Endodermal cell (in vitro differentiated cells): ENCODE measurements around the gene HESX1. TPM values are rescaled to one million over a fixed set of nuclear protein-coding genes. Genes with fewer than 3 reads are reported as not detected.

ENCODE experiments used
- DNase-seq: peaks from one replicate; pipeline ENCODE4 v3.0.0-alpha.2; 2017
- H3K27ac ChIP-seq: 2 replicates; pipeline ENCODE4 v1.5.1; 2013; ENCODE audit warnings: mild to moderate bottlenecking, low read depth, low read length, moderate library complexity
- H3K27me3 ChIP-seq: 2 replicates; pipeline ENCODE4 v1.6.1; 2013; ENCODE audit warnings: mild to moderate bottlenecking, low read length, moderate library complexity; ENCODE audit not compliant: insufficient read depth, control insufficient read depth, poor library complexity, severe bottlenecking
- H3K36me3 ChIP-seq: 2 replicates; pipeline ENCODE4 v1.7.0; 2013; ENCODE audit warnings: mild to moderate bottlenecking, low read length, moderate library complexity; ENCODE audit not compliant: control insufficient read depth, insufficient read depth
- H3K4me1 ChIP-seq: one replicate; pipeline ENCODE4 v1.7.0; 2013; ENCODE audit warnings: low read length; ENCODE audit not compliant: control insufficient read depth, insufficient read depth
- H3K4me3 ChIP-seq: 2 replicates; pipeline ENCODE4 v1.5.1; 2013; ENCODE audit warnings: mild to moderate bottlenecking, low read length, moderate library complexity
- H3K9ac ChIP-seq: 2 replicates; pipeline ENCODE4 v1.6.1; 2013; ENCODE audit warnings: mild to moderate bottlenecking, low read length, moderate library complexity; ENCODE audit not compliant: poor library complexity, severe bottlenecking; ENCODE audit errors: extremely low read depth
- H3K9me3 ChIP-seq: 2 replicates; pipeline ENCODE4 v1.6.1; 2013; ENCODE audit warnings: mild to moderate bottlenecking, low read length, moderate library complexity; ENCODE audit not compliant: control insufficient read depth
- H3K27ac Mint-ChIP-seq: 2 replicates; pipeline ENCODE4 v1.8.0; 2020; ENCODE audit warnings: mixed read lengths
- H3K27me3 Mint-ChIP-seq: 2 replicates; pipeline ENCODE4 v1.8.0; 2021; ENCODE audit warnings: mild to moderate bottlenecking, mixed read lengths; ENCODE audit not compliant: insufficient read depth
- H3K36me3 Mint-ChIP-seq: 2 replicates; pipeline ENCODE4 v1.8.0; 2020; ENCODE audit warnings: low read depth, mixed read lengths
- H3K4me1 Mint-ChIP-seq: 2 replicates; pipeline ENCODE4 v1.8.0; 2020; ENCODE audit warnings: mixed read lengths
- H3K4me3 Mint-ChIP-seq: 2 replicates; pipeline ENCODE4 v1.8.0; 2020; ENCODE audit warnings: mild to moderate bottlenecking, moderate library complexity, mixed read lengths
- H3K9me3 Mint-ChIP-seq: 2 replicates; pipeline ENCODE4 v1.8.0; 2020; ENCODE audit warnings: mild to moderate bottlenecking, mixed read lengths
- WGBS, 2 experiments: methylation state at CpG; one replicate each; pipeline versions ENCODE4 v1.1.5 to v1.1.7; 2013; ENCODE audit warnings: missing lambda C conversion rate in 2 of 2, mixed read lengths in 1 of 2; ENCODE audit not compliant: insufficient coverage in 1 of 2, insufficient read length in 1 of 2; 5-methylcytosine and 5-hydroxymethylcytosine counted together
- total RNA-seq, 2 donors: library from RNA; stranded (reverse); fragmentation: NEBNext Ultra II Directional in 1 of 2; extraction: Animal tissue kit (Norgen Biotek cat#: 25700) in 1 of 2; gene quantifications; 2 replicates in 1 of 2; 3 replicates in 1 of 2; pipeline ENCODE4 v1.2.1, GENCODE V29; 2021
- TF ChIP-seq, protein P1 (sequence below): fragments of 200-600 bp; sonication (generic); conservative IDR thresholded peaks from 2 replicates; pipeline ENCODE4 v1.5.0; 2021; ENCODE audit warnings: antibody characterized with exemption, mild to moderate bottlenecking

HESX1 gene
- total RNA-seq, 2 donors from 2014 or later, result 3.8 to 8.0 TPM

DNA sequence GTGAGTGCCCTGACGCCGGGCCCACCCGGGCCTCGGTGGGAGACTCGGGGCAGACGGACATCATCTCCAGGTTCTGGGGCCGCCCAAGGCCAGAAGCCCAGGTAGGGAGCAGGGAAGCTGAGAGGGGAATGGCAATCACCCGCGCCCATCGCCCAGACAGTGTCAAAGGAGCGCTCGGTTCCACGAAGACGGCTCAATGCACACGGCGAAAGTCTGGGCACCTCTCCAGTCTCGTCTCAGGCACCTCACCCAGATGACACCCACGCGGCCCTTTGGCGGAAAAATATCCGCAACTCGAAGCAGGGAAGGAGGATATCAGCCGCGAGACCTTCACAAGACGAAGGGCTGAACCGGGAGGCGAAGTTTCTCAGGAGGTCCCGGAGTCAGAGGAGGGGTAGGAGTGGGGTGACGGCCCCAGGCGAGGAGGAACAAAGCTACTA, 35.5 kb downstream of the HESX1 start:
- TF ChIP-seq, protein P1, sequence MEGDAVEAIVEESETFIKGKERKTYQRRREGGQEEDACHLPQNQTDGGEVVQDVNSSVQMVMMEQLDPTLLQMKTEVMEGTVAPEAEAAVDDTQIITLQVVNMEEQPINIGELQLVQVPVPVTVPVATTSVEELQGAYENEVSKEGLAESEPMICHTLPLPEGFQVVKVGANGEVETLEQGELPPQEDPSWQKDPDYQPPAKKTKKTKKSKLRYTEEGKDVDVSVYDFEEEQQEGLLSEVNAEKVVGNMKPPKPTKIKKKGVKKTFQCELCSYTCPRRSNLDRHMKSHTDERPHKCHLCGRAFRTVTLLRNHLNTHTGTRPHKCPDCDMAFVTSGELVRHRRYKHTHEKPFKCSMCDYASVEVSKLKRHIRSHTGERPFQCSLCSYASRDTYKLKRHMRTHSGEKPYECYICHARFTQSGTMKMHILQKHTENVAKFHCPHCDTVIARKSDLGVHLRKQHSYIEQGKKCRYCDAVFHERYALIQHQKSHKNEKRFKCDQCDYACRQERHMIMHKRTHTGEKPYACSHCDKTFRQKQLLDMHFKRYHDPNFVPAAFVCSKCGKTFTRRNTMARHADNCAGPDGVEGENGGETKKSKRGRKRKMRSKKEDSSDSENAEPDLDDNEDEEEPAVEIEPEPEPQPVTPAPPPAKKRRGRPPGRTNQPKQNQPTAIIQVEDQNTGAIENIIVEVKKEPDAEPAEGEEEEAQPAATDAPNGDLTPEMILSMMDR, result no peak
- Mint-ChIP-seq H3K36me3 (no peaks in the 10 kb centered on the region), H3K4me1 (peaks cover 71% of the 10 kb centered on the region), H3K4me3 (peak overlapping the region; percentile 96), H3K27ac (peak overlapping the region; percentile 95), H3K9me3 (no peaks in the 10 kb centered on the region), H3K27me3 (no peaks in the 10 kb centered on the region)
- peak overlapping the region; percentile 91 for H3K27ac ChIP-seq
- H3K36me3 ChIP-seq, result no peaks in the 10 kb centered on the region
- peak overlapping the region; percentile 62 for H3K9ac ChIP-seq
- H3K27me3 ChIP-seq, result no peaks in the 10 kb centered on the region
- H3K4me3 ChIP-seq, result peak overlapping the region; percentile 91
- H3K9me3 ChIP-seq, result no peaks in the 10 kb centered on the region
- WGBS, 2 experiments, result 0% methylated on average over 23 to 30 of the region's 30 CpGs
- H3K4me1 ChIP-seq, result peaks cover 36% of the 10 kb centered on the region
- DNase-seq, result peak; percentile 55

GRCh38 chr3:57163751-57164150, 36.0 kb downstream of the HESX1 start:
- peak overlapping the region; percentile 62 for H3K9ac ChIP-seq
- peaks cover 32% of the 10 kb centered on the region for H3K4me1 ChIP-seq
- DNase-seq, result peak; percentile 63
- H3K9me3 ChIP-seq, result no peaks in the 10 kb centered on the region
- Mint-ChIP-seq H3K9me3 (no peaks in the 10 kb centered on the region), H3K27me3 (no peaks in the 10 kb centered on the region), H3K36me3 (no peaks in the 10 kb centered on the region), H3K4me1 (peaks cover 71% of the 10 kb centered on the region), H3K27ac (peak overlapping the region; percentile 95), H3K4me3 (peak overlapping the region; percentile 96)
- TF ChIP-seq, protein P1, result no peak
- H3K27me3 ChIP-seq, result no peaks in the 10 kb centered on the region
- H3K4me3 ChIP-seq, result peak overlapping the region; percentile 91
- no peaks in the 10 kb centered on the region for H3K36me3 ChIP-seq
- no peak overlapping the region for H3K27ac ChIP-seq
- 16% methylated on average over 4 of the region's 8 CpGs; no CpG with 5 or more reads in 1 of the 2 experiments for WGBS, 2 experiments

GRCh38 chr3:57161915-57162314, 37.9 kb downstream of the HESX1 start:
- Histone ChIP-seq H3K9me3 (no peaks in the 10 kb centered on the region), H3K27ac (no peak overlapping the region), H3K4me3 (peak overlapping the region; percentile 64), H3K9ac (no peak overlapping the region), H3K4me1 (peaks cover 46% of the 10 kb centered on the region), H3K36me3 (no peaks in the 10 kb centered on the region), H3K27me3 (no peaks in the 10 kb centered on the region)
- DNase-seq, result peak; percentile 61
- H3K4me1 Mint-ChIP-seq, result peaks cover 76% of the 10 kb centered on the region
- peak overlapping the region; percentile 24 for H3K4me3 Mint-ChIP-seq
- H3K27ac Mint-ChIP-seq, result no peak overlapping the region
- H3K9me3 Mint-ChIP-seq, result no peaks in the 10 kb centered on the region
- no peaks in the 10 kb centered on the region for H3K36me3 Mint-ChIP-seq
- 83 to 87% methylated on average over 1 of the region's 1 CpG for WGBS, 2 experiments
- H3K27me3 Mint-ChIP-seq, result no peaks in the 10 kb centered on the region
- TF ChIP-seq, protein P1, result no peak
